HL-60/S4 treated with retinoic acid at 250 ng/mL for 4 days and 3 days (cell line): ENCODE measurements around the gene DNMT3B.

Source experiments
- in situ Hi-C: fragments of 300-500 bp; cut with MboI; formaldehyde crosslinking; loops from 2 replicates; pipeline ENCODE4 v1.7.0; 2022; ENCODE audit warnings: low sequenced_read_pairs

Gene DNMT3B

DNA sequence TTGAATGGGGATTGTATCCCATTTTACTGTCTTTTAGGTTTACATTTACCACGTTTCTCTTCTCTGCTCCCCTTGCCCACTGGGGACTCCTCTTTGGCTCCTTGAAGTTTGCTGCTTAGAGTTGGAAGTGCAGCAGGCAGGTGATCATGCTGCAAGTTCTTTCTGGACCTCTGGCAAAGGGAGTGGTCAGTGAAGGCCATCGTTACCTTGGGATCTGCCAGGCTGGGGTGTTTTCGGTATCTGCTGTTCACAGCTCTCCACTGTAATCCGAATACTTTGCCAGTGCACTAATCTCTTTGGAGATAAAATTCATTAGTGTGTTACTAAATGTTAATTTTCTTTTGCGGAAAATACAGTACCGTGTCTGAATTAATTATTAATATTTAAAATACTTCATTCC is 87.4 kb downstream of the DNMT3B start:
- in situ Hi-C loops, result no loop called here

DNA sequence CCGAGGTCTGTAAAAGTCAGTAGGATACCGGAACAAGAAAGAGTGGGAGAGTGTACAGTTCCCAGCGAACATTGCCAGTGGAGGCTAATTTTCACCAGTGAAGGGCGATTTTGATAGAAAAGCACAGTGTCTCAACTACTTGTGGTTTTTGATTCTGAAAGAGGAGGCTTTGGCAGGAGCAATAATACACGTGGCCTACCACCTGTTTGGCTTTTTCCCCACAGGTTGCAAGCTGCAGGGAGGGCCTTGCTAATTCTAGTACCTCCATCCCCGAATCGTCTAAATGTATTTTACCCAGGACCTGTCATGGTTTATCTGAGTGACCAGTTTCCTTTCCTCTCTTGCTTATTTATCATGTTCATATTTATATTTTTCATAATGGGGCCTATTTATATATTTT is 93.2 kb downstream of the DNMT3B start:
- in situ Hi-C loops, result no loop called here

DNA sequence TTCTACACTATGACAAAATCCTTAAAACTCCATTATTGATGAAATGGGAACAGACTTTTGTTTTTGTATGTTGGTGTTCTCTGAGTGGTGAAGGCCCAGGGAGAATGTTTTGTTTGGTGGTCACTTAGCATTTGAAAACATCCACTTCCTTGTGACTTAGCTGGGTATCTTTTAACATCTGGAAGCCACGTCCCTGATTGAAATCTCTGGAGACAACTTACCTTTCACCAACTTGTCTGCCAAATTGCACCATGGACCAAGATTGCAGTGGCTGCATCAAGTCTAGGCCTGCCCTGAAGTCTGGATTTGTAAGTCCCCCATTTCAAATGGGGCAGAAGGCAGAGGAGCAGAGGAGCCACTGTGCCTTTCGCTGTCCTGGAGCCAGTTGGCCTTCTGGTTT is 96.0 kb downstream of the DNMT3B start:
- in situ Hi-C loops, result no loop called here
